ENCODE data around the gene RPL14.

RPL14 gene

DNA sequence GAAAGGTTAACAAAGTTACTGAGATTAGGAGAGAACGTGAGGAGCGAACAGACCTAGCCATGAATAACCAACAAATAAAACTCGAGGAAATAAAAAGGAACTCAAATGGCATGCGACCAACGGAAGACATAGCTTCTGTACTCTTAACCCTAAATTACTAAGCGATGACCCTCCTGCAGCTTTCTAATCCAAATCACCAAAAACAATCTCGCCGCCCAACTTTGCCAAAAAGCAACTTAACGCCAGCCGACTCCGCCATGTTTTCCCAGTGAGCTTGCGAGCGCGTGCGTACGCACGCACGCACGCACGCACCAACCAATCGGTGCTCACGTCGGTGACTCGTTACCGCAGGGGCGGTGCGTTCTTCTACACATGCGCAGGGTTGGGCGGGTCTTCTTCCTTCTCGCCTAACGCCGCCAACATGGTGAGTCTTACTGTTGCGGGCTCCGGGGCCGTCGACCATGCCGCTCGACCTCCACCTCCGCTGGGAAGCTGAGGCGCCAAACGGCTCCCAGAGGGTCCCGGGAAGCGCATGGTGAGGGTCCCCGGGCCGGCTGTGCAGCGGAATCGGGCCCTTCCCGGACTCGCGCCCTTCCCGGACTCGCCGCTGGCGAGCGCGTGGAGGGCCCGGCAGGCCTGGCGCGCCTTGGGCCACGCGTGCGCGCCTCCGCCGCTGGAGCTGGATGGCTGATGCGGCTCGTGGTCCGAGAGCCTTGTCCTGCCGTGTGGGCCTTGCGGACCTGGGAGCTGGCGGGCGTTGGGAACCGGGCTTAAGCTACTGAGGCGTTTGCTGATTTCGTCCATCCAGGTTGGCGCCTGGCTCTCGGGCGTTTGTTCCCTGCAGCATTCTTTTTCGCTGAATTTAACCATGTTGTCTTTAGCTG is at the start of gene RPL14:
Gene RPL14 (plus strand): TSS at position 400 of the 884 bp plus-strand sequence. CDS start 133 bp downstream, at position 533.
- in situ Hi-C loops (cut with HindIII; ENCODE audit: low sequenced_read_pairs): no loop called here

DNA sequence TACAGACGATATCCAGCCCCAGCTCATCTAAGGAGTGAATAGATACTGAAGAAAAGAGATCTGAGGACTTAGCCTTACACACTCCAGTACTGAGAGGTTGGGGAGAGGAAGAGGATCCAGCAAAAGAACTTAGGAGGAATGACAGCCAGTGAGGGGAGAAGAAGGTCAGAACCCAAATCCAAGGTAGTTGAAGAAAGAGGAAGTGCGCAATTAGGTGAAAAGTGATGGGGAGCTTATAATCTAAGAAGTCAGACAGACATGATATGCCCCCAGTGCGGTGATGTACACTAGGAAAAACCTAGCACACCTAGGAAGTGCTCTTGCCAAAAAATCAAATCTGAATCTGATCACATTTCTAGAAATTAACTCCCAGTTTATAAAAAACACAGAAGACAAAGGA is 49.5 kb upstream of the RPL14 start:
- in situ Hi-C loops (cut with HindIII; ENCODE audit: low sequenced_read_pairs): no loop called here

GRCh38 chr3:40414270-40414669 is 42.9 kb upstream of the RPL14 start:
- in situ Hi-C loops (cut with HindIII; ENCODE audit: low sequenced_read_pairs): no loop called here

- in situ Hi-C loops (cut with HindIII; ENCODE audit: low sequenced_read_pairs): no loop called here
Observed at GRCh38 chr3:40417845-40418543, 39.1 kb upstream of the RPL14 start.

GRCh38 chr3:40422861-40423260 is 34.3 kb upstream of the RPL14 start:
- in situ Hi-C loops (cut with HindIII; ENCODE audit: low sequenced_read_pairs): no loop called here

DNA sequence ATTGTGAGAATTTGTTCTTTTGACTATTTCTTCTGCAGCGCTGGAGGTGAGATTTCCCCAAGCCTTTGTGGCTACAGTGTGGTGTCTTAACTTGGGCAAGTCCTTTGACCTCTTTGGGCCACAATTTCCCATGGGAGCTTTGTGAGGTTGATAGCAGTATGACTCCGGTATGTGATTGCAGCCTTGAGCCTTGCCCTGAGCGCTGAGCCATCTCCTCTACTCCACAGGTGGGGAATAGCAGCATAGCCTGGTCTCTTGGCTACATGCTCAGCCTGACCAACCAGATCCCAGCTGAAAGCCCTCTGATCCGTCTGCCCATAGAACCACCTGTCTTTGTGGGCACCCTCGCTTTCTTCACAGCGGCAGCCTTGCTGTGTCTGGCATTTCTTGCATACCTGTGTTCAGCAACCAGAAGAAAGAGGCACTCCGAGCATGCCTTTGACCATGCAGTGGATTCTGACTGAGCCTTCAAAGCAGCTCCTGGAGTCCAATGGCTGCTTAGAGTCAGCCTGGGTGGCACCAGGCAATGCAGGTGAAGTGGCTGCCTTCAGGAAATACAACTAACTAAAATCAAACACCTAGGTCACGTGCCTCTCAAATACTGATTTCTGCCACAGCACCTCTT is 30.0 kb upstream of the RPL14 start:
- in situ Hi-C loops (cut with HindIII; ENCODE audit: low sequenced_read_pairs): no loop called here

DNA sequence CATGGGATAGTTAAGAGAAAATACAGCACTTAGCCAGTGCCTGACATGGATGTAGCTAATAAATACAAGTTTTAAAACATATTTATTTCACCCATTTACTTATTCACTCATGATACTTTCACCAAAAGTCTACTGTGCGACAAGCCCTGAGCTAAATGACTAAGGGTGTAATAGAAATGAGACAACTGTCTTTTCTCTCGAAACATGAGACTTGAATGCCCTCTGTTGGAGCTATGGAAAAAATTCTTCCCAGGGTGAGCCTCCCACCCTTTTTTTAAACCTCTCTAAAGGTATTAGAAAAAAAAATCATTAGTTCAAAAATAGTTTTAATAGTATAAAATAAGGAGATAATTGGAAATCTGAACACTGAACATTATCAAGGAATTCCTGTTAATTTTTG is 24.3 kb upstream of the RPL14 start:
- in situ Hi-C loops (cut with HindIII; ENCODE audit: low sequenced_read_pairs): no loop called here

DNA sequence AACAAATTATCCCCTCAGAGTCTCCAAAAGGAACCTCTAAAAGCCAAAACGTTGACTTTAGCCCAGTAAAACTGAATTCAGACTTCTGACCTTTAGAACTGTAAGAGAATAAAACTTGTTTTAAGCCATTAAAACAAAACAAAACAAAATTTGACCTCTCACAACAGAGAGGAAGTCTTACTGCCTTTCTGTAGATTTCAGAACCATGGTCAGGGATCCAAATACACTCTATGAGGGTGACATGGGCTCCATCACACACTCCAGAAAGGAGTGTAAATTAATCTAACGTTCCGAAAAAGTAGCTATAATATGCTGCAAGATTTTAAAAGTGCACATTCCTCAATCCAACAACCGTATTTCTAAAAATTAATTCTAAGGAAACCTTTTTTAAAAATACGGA is 19.2 kb upstream of the RPL14 start:
- in situ Hi-C loops (cut with HindIII; ENCODE audit: low sequenced_read_pairs): no loop called here

DNA sequence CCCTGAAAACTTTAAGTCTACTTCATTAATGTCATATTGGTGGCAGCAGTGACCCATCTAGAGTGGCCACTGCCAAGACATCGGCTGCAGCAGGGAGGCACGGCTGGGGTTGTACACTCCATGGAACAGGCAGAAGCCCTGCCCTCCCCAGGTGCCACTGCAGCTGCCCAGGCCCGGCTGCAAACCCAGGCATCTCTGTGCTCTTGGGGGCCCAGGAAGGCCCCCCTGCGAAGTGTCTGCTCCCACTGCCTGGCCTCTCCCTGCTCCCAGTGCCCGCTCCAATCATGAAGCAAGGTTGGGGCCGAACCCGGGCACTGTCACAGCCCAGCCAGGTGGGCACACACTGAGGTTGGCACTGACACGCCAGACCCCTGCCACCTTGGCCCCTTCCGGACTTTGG is 12.1 kb upstream of the RPL14 start:
- in situ Hi-C loops (cut with HindIII; ENCODE audit: low sequenced_read_pairs): no loop called here

- in situ Hi-C loops (cut with HindIII; ENCODE audit: low sequenced_read_pairs): no loop called here
Observed at GRCh38 chr3:40445880-40446279, 11.3 kb upstream of the RPL14 start.

DNA sequence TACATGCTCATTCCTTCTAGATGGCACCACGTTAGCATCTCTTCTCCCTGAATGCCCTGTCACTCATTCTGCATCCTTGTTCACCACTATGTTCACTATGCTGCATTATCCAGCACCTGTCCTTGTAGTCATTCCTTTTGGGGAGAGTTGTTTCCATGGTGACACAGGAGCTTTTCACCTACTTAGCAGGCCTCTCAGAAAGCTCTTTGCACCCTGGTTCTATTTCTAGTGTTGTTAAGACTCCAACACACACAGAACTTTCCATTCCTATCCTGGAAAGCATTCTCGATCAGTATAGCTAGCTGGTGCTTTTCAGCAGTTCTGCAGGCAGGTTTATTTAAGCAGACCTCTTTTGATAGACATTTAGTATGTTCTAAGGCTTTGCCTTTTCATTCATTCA is 6.7 kb upstream of the RPL14 start:
- in situ Hi-C loops (cut with HindIII; ENCODE audit: low sequenced_read_pairs): no loop called here

DNA sequence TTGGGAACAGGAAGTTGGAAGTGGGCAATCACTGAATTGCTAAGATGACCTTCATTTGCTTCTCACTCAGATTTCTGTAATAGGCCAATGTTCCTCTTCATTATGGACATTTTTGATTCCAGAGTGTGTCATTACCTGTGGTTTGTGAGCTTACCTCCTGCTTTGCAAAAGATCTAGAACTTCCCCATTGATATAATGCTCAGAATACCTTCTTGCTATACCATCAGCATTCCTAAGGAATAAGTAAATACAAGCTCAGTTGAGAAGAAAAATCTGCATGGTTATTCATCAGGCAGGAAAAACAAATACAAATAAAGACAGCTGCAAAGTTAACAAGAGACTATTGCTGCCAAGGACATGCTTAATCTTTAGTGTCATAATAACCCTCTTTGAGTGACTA is 5.6 kb upstream of the RPL14 start:
- in situ Hi-C loops (cut with HindIII; ENCODE audit: low sequenced_read_pairs): no loop called here

DNA sequence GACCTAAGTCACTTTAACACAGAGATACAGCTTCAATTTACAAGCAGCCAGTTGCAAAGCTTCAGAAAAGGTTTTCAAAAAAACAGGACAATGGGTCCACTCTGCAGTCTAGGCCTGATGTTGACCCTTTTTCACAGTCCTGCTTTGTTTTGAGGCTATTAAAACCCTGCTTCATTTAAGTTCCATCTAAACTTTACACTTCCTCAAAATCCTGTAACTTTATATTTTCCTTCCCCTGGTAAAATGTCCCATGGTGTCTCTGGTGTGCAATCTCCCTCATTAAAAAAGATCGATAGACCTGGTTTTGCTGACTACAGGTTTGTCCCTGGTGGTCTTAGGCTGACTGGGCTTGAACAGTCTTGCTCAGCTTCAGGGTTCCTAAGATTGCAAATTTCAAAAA is 5.1 kb upstream of the RPL14 start:
- in situ Hi-C loops (cut with HindIII; ENCODE audit: low sequenced_read_pairs): no loop called here

GRCh38 chr3:40452562-40452875 is 4.6 kb upstream of the RPL14 start:
- in situ Hi-C loops (cut with HindIII; ENCODE audit: low sequenced_read_pairs): no loop called here

- in situ Hi-C loops (cut with HindIII; ENCODE audit: low sequenced_read_pairs): no loop called here
Observed at GRCh38 chr3:40452876-40453730, 4.0 kb upstream of the RPL14 start.

DNA sequence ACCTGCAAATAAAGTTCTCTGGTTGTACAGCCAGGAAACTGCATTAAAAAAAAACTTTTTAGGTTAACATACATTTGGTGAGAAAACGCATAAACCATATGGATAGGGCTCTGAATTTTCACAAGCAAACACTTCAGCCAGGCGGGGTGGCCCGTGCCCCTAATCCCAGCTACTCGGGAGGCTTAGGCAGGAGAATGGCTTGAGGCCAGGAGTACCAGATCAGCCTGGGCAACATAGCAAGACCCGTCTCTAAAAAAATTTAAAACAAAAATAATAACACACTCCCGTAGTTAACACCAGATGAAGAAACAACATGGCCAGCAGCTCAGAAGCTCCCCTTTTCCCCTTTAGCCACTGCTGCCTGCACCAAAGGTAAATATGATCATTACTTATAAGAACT is 3.2 kb upstream of the RPL14 start:
- in situ Hi-C loops (cut with HindIII; ENCODE audit: low sequenced_read_pairs): no loop called here

DNA sequence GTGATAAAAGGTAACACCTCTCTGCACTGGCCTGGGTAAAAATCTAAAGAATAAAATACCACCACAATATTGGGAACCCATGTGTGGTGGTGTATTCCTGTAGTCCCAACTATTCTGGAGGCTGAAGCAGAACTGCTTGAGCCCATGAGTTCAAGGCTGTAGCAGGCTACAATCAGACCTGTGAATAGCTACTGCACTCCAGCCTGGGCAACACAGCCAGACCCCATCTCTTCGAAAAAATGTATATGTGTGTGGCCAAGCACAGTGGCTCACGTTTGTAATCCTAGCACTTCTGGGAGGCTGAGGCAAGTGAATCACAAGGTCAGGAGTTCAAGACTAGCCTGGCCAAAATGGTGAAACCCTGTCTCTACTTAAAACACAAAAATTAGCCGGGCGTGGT is 1.8 kb upstream of the RPL14 start:
- in situ Hi-C loops (cut with HindIII; ENCODE audit: low sequenced_read_pairs): no loop called here

DNA sequence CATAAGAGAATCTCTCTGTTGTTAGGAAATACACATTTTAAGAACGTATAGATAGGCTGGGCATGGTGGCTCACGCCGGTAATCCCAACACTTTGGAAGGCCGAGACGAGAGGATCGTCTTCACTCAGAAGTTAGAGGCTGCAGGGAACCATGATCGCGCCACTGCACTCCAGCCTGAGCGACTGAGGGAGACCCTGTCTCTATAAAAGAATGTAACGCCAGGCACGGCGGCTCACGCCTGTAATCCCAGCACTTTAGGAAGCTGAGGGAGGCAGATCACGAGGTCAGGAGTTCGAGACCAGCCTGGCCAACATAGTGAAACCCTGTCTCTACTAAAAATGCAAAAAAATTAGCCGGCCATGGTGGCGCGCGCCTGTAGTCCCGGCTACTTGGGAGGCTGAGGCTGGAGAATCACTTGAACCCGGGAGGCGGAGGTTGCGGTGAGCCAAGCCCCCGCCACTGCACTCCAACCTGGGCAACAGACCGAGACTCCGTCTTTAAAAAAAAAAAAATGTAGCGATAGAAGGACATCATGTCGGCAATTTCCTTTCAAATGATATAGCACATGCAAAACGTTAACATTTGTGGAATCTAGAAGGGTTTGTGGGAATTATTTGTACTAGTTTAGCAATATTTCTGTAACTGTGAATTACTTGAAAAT is 730 bp upstream of the RPL14 start:
- in situ Hi-C loops (cut with HindIII; ENCODE audit: low sequenced_read_pairs): no loop called here

DNA sequence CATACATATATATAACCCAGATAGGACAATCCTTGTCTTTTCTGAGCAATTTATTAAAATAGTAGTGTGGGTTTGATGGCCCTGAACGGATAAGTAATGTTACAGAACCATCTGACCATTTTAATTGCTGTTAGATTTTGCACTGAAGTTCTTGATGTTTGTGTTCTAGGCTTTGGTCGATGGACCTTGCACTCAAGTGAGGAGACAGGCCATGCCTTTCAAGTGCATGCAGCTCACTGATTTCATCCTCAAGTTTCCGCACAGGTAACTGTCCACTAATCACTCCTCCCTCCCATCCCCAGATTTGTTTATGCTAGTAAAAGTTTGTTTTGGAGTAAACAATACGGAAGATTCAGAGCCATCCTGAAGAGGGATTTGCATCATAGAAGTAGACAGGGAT is 1.3 kb downstream of the RPL14 start:
- in situ Hi-C loops (cut with HindIII; ENCODE audit: low sequenced_read_pairs): no loop called here

- in situ Hi-C loops (cut with HindIII; ENCODE audit: low sequenced_read_pairs): loop anchor here (5.0 kb wide), 1 partner anchor 37 kb away; no protein-coding TSS in a partner anchor
Observed at GRCh38 chr3:40460481-40460880, 3.3 kb downstream of the RPL14 start.

Measured in endothelial cell of hepatic sinusoid (primary cell).